GM10266 (cell line): ENCODE results near the gene NAV2.

Experiments
- DNase-seq: peaks from one replicate; pipeline ENCODE4 v3.0.0; 2012; ENCODE audit errors: extremely low spot score
- TF ChIP-seq, protein P1 (sequence below): IDR thresholded peaks from 2 replicates; pipeline ENCODE4 v1.5.1; 2012; ENCODE audit warnings: mild to moderate bottlenecking, low read depth; ENCODE audit not compliant: control insufficient read depth, insufficient read depth; ENCODE audit errors: missing control alignments

The NAV2 gene

DNA sequence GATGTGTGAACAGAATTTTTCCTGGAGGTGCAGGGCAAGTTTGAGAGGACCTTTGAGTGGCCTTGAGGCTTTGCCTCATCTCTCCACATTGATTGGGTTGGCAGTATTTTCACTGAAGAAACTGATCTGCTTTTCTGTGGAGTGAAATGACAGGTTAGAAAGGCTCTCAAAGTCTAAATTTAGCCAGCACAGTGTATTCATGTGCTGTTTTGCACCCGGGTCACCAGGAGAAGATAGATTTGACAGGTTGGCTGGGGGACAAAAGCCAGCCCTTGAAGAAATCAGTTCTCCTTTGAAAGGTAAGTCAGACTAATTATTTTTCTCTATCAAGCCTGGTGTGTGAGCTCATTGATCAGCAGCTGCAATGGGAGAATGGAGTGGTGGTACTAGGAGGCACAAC lies 294.7 kb downstream of the NAV2 start:
- TF ChIP-seq, protein P1, sequence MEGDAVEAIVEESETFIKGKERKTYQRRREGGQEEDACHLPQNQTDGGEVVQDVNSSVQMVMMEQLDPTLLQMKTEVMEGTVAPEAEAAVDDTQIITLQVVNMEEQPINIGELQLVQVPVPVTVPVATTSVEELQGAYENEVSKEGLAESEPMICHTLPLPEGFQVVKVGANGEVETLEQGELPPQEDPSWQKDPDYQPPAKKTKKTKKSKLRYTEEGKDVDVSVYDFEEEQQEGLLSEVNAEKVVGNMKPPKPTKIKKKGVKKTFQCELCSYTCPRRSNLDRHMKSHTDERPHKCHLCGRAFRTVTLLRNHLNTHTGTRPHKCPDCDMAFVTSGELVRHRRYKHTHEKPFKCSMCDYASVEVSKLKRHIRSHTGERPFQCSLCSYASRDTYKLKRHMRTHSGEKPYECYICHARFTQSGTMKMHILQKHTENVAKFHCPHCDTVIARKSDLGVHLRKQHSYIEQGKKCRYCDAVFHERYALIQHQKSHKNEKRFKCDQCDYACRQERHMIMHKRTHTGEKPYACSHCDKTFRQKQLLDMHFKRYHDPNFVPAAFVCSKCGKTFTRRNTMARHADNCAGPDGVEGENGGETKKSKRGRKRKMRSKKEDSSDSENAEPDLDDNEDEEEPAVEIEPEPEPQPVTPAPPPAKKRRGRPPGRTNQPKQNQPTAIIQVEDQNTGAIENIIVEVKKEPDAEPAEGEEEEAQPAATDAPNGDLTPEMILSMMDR = no peak

DNA sequence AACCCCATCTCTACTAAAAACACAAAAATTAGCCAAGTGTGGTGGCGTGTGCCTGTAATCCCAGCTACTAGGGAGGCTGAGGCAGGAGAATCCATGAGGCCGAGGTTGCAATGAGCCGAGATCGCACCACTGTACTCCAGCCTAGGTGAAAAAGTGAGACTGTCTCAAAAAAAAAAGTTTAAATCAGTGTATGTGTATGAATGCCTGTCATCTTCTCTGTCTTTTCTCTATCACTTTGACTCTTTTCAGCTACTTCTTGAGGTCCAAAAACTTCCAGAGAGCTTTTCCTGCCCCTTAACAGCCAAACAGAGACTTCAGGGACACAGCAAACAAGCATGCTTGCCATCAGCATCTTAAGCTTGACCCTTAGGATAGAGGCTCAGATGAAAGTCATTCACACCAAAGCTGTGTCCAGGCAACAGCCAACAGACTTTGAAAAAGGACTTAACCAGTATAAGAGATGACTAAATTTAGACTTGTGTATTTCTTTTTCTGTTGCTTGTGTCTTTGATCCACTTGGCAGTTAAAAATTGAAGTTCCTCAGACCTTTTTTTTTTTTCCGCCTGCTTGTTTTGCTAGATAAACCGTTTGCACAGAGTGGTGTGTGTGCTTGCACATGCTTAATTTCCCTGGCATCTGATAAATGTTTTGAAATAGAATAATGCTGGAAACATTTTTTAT lies 295.7 kb downstream of the NAV2 start:
- TF ChIP-seq, protein P1 = no peak
- DNase-seq = no peak

More for the DNA sequence above, 294.7 kb downstream of the NAV2 start:
- DNase-seq = no peak

DNA sequence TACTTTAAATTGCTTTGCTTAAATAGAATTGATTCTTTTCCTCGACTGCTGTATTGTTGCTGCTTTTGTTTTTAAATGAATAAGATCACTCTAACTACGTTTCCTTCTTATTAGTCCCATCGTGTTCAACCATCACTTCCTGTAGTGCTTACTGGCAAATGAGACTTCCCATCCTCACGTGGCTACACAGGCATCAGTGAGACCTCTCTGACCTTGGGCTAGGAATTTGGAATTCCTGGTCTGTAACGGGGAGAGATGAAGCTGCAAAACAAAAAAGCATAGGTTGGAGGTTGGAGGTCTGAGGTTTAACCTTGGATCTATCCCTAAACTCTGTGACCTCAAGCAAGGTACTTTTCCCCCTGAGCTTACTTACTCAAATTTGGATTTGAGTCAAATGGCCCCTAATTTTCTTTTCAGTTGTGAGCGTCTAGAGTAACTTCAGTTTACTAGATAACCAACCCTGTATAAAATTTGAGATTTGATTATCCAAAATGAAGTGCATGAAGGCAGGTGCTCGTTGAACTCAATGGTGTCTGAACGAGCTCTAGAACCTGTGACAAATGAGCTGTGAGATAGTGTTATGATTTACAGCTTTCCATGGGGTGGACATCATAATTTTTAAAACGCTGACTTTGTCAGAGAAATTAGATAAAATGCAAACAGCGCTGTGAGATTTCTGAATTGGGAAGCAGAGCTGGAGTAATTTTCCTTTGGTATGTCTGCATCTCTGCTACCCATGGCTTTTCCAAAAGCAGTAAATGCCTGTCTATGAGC lies 296.4 kb downstream of the NAV2 start:
- TF ChIP-seq, protein P1 = no peak
- no peak for DNase-seq

DNA sequence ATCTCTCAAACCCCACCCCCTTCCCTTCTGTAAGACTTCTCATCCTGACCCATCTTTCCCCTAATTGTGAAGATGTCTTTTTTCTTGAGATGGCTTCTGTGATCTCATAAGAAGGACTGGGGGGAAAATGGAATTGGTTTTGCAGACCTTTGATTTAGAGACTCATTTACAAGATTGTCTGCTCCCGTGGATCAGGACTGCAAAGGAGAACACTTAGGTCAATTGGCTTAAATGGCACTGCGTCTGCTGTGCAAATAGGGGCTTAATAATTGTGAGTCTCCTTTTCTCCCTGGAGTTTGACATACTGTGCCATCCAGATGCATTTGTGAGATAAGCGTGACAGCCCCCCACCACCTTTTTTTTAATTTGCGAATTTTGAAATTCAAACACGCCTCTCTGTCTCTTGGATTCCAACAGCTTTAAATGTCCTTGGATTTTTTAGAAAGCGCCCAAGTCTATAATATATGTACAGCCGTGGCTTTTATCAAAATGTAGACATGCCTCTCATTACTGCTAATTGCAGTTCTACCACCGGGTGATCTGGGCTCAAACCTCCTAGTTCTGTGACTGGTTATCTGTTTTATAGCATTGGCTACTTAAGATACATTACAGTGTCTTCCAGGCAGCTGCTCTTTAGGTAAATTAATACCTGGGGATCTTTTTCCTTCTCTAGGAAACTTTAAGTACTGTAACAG lies 297.7 kb downstream of the NAV2 start:
- TF ChIP-seq, protein P1 = no peak
- no peak for DNase-seq

GRCh38 chr11:20010851-20011225 lies 298.2 kb downstream of the NAV2 start:
- TF ChIP-seq, protein P1 = no peak
- no peak for DNase-seq

DNA sequence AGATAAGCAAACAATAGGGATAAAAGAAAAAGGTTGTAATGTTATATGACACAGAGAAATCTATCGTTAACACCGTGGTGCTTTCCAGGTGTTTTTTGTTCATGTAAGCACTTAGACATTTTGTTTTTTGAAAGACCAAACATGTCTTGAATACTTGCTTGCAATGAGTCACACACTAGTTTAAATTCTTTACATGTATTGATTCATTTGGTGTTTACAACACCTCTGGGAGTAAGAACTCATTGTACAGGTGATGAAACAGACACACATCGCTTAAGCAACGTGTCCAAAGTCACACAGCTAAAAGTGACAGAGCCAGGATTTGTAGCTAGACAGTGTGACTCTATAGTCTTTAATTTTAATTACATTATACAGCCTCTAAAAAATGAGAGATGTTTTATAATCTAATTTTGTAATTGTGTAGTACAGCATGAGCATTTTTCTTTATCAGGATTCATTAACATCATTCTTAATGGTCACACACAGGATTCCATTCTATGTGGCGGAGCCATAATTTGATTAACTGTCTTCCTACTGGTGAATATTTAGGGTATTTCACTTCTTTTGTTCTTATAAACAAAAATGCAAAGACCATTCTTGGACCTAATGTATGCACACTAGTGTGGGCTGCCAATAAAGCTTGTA lies 298.8 kb downstream of the NAV2 start:
- TF ChIP-seq, protein P1 = no peak
- no peak for DNase-seq
